Lower leg skin (tissue), 4 donors: ENCODE measurements around the gene GDPD5. TPM values are rescaled to one million over a fixed set of nuclear protein-coding genes. Genes with fewer than 3 reads are reported as not detected.

Experiments used
- DNase-seq, 2 donors: peaks; one replicate each; pipeline ENCODE4 v3.0.0-alpha.2; 2019; ENCODE audit warnings: low spot score in 2 of 2
- H3K4me3 ChIP-seq: fragments of 200-600 bp; sonication (generic); 2 replicates; pipeline ENCODE4 v1.5.1; 2017; ENCODE audit warnings: mild to moderate bottlenecking, low read depth; ENCODE audit not compliant: poor library complexity, severe bottlenecking
- CTCF ChIP-seq, 3 donors: fragments of 450-650 bp; IDR thresholded peaks; one replicate each; pipeline ENCODE4 v1.5.1; 2016; ENCODE audit warnings: antibody characterized with exemption in 3 of 3, mild to moderate bottlenecking in 3 of 3, moderate library complexity in 2 of 3
- POLR2A ChIP-seq, 2 donors: fragments of 450-650 bp; IDR thresholded peaks; one replicate each; pipeline ENCODE4 v1.6.1; 2016 to 2017; ENCODE audit warnings: antibody characterized with exemption in 2 of 2, mild to moderate bottlenecking in 1 of 2, moderate library complexity in 1 of 2
- WGBS, 2 donors: methylation state at CpG; one replicate each; pipeline ENCODE4 v1.1.5; 2018; 5-methylcytosine and 5-hydroxymethylcytosine counted together
- intact Hi-C: fragments of 100-400 bp; cut with DNase I; formaldehyde crosslinking; loops from one replicate; pipeline ENCODE4 v1.15.0; 2023; ENCODE audit warnings: low total_unique reads
- total RNA-seq, 4 donors: library from RNA; depleted of rRNA; stranded (reverse); fragments of >200 nt; gene quantifications; one replicate each; pipeline ENCODE4 v1.1.0, GENCODE V29; 2016

Gene GDPD5
- total RNA-seq, 4 donors from 2014 or later, result 3.9 to 8.5 (median 5.2) TPM

- TF ChIP-seq CTCF (IDR thresholded peaks at IDR 0.05), result no peak
- peak overlapping the region; percentile 94 for H3K4me3 ChIP-seq
- DNase-seq, result no peak
- 7 to 11% methylated on average over 11 of the region's 11 CpGs for WGBS, 2 donors
- intact Hi-C loops, result no loop called here
Measured at GRCh38 chr11:75400146-75400865, 125.4 kb downstream of the GDPD5 start.

GRCh38 chr11:75399344-75400145 lies 126.2 kb downstream of the GDPD5 start, which contains the start of gene RPS3:
Gene RPS3, plus strand, starts transcription at chr11:75399518. Its CDS starts 30 bp downstream, at chr11:75399548.
- intact Hi-C loops, result no loop called here
- peak; percentile 92 to 99 for DNase-seq
- WGBS, 2 donors, result 0% methylated on average over 44 to 55 of the region's 55 CpGs
- no peak for TF ChIP-seq CTCF (IDR thresholded peaks at IDR 0.05)
- TF ChIP-seq POLR2A (IDR thresholded peaks at IDR 0.05), result peak in 1 of 2 donors; percentile 41
- peak within 1 kb of the TSS; percentile 94 for H3K4me3 ChIP-seq

- 75% methylated on average over 8 of the region's 8 CpGs for whole genome bisulfite sequencing, 2 donors
- intact Hi-C loops, result no loop called here
Measured at GRCh38 chr11:75398906-75399305, 126.8 kb downstream of the GDPD5 start.

DNA sequence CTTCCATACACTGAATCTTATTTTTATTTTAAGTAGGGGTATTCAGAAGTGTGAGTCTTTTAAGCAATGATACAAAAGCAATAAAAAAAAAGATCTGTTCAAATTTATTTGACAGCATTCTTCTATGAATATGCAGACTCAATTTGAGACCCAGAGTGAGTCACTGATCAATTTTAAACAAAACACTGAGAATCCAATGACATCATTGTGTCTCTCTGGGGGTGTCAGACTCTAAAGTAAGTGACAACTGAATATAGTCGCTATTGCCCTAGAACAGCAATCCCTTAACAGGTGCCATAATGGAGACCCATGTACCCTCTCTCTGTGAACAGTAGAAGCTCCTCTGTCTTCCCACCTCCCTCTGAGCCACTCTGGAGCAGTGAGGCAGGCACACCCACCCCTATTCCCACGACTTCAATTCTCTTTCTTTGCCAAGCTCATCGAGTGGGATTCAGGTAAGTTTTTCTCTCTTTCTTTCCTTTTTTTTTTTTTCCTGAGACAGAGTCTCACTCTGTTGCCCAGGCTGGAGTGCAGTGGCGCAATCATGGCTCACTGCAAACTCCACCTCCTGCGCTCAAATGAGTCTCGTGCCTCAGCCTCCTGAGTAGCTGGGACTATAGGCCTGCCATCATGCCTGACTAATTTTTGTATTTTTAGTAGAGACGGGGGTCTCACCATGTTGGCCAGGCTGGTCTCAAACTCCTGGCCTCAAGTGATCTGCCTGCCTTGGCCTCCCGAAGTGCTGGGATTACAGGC lies 131.5 kb downstream of the GDPD5 start:
- H3K4me3 ChIP-seq, result no peak overlapping the region
- WGBS, 2 donors, result 84 to 86% methylated on average over 8 of the region's 8 CpGs
- intact Hi-C loops, result no loop called here
- TF ChIP-seq CTCF (IDR thresholded peaks at IDR 0.05) (no peak), POLR2A (IDR thresholded peaks at IDR 0.05) (no peak)
- DNase-seq, result no peak

More at GRCh38 chr11:75398906-75399305, 126.8 kb downstream of the GDPD5 start:
- no peak for DNase-seq
- TF ChIP-seq CTCF (IDR thresholded peaks at IDR 0.05), result no peak
- TF ChIP-seq POLR2A (IDR thresholded peaks at IDR 0.05), result no peak
- H3K4me3 ChIP-seq, result no peak overlapping the region

DNA sequence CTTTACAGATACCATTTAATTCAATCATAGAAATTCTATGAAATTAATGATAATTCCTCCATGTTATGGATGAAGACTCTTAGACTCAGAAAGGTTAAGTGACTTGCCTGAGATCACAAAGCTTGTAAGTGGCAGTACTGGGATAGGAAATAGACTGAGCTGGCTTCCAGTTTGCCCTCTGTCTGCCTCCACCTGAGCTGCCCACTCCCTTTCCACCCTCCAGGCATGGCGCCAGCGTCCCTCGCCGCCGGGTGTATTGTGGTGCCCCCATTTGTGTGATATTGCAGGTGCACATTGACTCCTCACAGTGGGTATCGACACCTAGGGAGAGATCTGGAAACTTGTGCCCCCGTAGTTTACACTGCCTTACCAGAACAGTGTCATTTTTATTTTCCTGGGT lies 135.8 kb downstream of the GDPD5 start:
- TF ChIP-seq POLR2A (IDR thresholded peaks at IDR 0.05), result no peak
- no peak for TF ChIP-seq CTCF (IDR thresholded peaks at IDR 0.05)
- 85 to 88% methylated on average over 7 of the region's 7 CpGs for WGBS, 2 donors
- no peak overlapping the region for H3K4me3 ChIP-seq
- no peak for DNase-seq
- intact Hi-C loops, result loop anchor here (5.0 kb wide), 2 partner anchors 113 to 142 kb away; no protein-coding TSS in a partner anchor
